NB4 (cell line): ENCODE data around the gene DNAJC3.

ENCODE experiments used
- DNase-seq: peaks from one replicate; pipeline ENCODE4 v3.0.0; 2010; ENCODE audit warnings: low read depth
- H3K4me3 ChIP-seq: one replicate; pipeline ENCODE4 v1.5.1; 2011; ENCODE audit warnings: mild to moderate bottlenecking, low read depth, low read length, moderate library complexity
- CTCF ChIP-seq: IDR thresholded peaks from one replicate; pipeline ENCODE4 v1.5.1; 2012; ENCODE audit warnings: low read depth, low read length
- MAX ChIP-seq: IDR thresholded peaks from 2 replicates; pipeline ENCODE4 v1.6.1; 2011; ENCODE audit warnings: low read depth, low read length
- MYC ChIP-seq: IDR thresholded peaks from 2 replicates; pipeline ENCODE4 v1.6.1; 2011; ENCODE audit warnings: low read depth, low read length
- POLR2A ChIP-seq: IDR thresholded peaks from 2 replicates; pipeline ENCODE4 v1.6.1; 2011; ENCODE audit warnings: mild to moderate bottlenecking; ENCODE audit not compliant: insufficient read length; ENCODE audit errors: extremely low read depth

DNAJC3 gene

DNA sequence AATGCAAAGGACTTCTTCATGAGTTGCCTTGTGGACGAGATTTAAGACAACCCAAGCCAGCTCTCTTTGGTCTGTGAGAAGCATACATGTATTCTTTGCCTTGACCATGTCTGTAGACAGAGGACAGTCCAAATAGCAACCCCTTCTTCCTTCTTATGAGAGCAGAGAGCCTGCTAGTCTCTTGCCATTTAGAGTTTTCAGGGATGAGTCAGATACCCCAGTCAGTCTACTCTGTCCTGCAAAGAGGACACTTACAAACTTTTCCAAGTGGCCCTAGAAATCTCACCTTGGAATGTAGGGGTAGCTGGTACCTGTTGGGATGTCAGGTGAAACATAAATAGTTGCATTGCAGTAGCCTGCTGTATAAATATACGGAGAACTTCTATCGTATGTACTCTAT lies 36.7 kb downstream of the DNAJC3 start:
- H3K4me3 ChIP-seq, result no peak overlapping the region
- TF ChIP-seq CTCF (no peak), MYC (no peak), MAX (no peak), POLR2A (no peak)
- DNase-seq, result no peak

- TF ChIP-seq MAX (no peak), CTCF (no peak), MYC (0 out of 2 replicates have a peak, but pooled peaks have one; percentile 30), POLR2A (no peak)
- DNase-seq, result peak; percentile 85
- H3K4me3 ChIP-seq, result no peak overlapping the region
These were observed 37.3 kb downstream of the DNAJC3 start for GRCh38 chr13:95714142-95714832.

DNA sequence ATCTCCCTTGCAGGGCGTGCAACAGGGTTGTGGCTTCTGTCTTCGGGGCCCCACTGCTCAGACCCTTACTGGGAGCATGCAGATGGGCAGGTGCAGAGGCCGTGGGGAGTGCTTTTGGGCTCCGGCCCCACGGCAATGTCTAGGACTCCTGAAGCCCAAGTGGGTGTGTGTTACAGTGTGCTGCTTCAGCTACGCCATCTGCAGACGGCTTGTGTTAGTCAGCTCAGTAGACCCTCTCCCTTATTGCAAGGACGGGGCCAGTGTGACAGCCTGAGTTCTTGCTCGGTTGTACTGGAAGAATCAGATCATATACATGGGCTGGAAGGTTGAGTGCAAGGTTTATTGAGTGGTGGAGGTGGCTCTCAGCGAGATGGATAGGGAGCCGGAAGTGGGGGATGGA lies 39.3 kb downstream of the DNAJC3 start:
- DNase-seq, result no peak
- H3K4me3 ChIP-seq, result no peak overlapping the region
- TF ChIP-seq POLR2A (no peak), MYC (no peak), CTCF (no peak)

DNA sequence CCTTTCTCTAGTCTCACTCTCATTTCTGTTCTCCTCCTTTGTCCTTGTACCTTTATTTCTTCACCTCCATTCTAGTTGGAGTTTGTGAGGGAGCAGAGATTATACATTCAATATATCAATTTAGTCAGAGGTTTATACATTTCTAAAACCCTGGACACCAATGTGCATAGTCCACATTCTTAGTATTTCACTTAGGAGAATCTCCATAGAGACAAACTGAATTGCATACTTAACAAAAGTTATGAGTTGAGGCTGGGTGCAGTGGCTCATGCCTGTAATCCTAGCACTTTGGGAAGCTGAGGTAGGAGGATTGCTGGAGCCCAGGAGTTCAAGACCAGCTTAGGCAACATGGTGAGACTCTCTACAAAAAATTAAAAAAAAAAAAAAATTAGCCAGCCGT lies 45.3 kb downstream of the DNAJC3 start:
- no peak for DNase-seq
- no peak overlapping the region for H3K4me3 ChIP-seq
- no peak for TF ChIP-seq MAX
- no peak for TF ChIP-seq MYC
- TF ChIP-seq CTCF, result no peak
- no peak for TF ChIP-seq POLR2A

- DNase-seq, result peak; percentile 20
These were observed 46.5 kb downstream of the DNAJC3 start for GRCh38 chr13:95723438-95723837.

More at GRCh38 chr13:95723438-95723837, 46.5 kb downstream of the DNAJC3 start:
- TF ChIP-seq MAX, result no peak
- no peak for TF ChIP-seq MYC
- TF ChIP-seq CTCF, result no peak
- no peak for TF ChIP-seq POLR2A
- H3K4me3 ChIP-seq, result no peak overlapping the region
